ENCODE measurements around the gene CARD19.

GRCh38 chr9:93156475-93157008, 60.5 kb downstream of the CARD19 start:
- TF ChIP-seq CTCF (IDR thresholded peaks at IDR 0.05): no peak
- TF ChIP-seq POLR2AphosphoS5 (IDR thresholded peaks at IDR 0.05): no peak

Data from breast epithelium (tissue), 3 donors.